ENCODE measurements around the gene NLN.

DNA sequence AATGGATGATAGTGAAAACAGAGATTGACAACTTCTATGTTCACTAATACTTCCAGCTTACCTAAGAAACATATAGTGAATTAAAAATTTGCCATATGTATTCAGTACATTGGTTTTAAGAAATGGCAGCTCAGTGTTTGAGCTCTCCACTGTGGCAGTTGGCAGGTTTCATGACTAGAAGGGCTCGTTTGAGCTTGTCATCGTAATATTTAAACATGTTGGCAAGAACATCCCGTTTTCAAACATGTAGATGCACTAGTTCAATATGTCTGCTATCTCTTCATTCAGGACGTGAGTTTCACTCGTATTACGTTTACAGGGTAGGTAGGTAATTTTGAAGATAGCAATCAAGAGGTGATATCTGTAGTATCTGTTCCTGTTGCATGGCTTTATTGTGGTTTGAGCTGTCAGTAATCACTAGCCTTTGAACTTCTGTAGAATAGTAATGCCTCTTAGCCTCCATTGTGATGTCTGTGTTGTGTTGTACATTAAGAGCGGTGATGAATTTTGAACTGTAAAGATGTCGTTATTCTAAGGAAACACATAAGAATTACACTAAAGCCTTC is 74.8 kb downstream of the NLN start:
- TF ChIP-seq, protein P1, sequence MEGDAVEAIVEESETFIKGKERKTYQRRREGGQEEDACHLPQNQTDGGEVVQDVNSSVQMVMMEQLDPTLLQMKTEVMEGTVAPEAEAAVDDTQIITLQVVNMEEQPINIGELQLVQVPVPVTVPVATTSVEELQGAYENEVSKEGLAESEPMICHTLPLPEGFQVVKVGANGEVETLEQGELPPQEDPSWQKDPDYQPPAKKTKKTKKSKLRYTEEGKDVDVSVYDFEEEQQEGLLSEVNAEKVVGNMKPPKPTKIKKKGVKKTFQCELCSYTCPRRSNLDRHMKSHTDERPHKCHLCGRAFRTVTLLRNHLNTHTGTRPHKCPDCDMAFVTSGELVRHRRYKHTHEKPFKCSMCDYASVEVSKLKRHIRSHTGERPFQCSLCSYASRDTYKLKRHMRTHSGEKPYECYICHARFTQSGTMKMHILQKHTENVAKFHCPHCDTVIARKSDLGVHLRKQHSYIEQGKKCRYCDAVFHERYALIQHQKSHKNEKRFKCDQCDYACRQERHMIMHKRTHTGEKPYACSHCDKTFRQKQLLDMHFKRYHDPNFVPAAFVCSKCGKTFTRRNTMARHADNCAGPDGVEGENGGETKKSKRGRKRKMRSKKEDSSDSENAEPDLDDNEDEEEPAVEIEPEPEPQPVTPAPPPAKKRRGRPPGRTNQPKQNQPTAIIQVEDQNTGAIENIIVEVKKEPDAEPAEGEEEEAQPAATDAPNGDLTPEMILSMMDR (IDR thresholded peaks at IDR 0.05), result no peak
- no peak for TF ChIP-seq POLR2A (IDR thresholded peaks at IDR 0.05)

Measured in Peyer's patch (tissue), 4 donors.